ENCODE measurements around the gene ZSCAN20.
"Not testable (repeated sequence)": the region's sequence is repeated elsewhere in the genome, so short reads cannot be mapped to it uniquely, and the experiment has no call there.

Gene ZSCAN20

GRCh38 chr1:33494929-33495328 is 22.5 kb downstream of the ZSCAN20 start:
- DNase-seq: no peak

DNA sequence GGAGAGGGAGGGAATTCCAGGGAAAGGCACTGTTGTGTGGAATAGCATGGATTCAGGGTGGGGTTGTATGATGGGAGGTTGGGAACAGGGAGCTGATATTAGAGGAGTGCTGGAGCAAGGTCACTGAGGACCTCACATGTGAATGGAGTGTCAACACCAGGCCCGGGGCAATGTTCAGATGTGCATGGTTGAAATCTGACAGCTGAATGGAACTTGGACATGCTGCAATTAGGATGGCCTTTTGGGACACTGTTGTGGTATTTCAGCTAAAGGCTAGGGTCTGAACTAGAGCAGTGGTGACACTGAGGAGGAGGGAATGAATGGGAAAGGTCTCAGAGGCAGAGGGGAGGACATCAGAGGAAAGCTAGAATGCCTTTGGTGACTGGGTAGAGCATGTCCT is 25.0 kb downstream of the ZSCAN20 start:
- no peak for DNase-seq

DNA sequence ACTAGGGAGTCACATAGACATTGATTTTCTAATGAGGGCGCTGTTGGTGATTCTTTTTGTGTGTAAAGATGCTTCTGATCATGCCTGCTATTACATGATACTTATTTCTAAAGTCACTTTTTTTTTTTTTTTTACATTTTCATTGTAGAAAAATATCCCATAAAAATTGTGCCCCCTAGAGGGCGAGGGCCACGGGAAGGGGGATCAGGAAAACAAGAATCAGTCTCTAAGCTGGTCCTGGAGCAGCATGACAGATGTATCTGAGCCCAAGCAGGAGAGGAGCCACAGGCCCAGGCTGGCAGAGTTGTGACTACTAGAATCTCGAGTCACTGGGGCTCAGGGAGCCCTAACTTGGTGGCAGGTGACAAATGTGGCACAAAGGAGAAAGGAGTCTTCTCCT is 28.1 kb downstream of the ZSCAN20 start:
- DNase-seq: no peak

- DNase-seq: no peak
Observed at GRCh38 chr1:33501309-33501708, 28.9 kb downstream of the ZSCAN20 start.

- DNase-seq: no peak
Observed at GRCh38 chr1:33501774-33502173, 29.3 kb downstream of the ZSCAN20 start.

DNA sequence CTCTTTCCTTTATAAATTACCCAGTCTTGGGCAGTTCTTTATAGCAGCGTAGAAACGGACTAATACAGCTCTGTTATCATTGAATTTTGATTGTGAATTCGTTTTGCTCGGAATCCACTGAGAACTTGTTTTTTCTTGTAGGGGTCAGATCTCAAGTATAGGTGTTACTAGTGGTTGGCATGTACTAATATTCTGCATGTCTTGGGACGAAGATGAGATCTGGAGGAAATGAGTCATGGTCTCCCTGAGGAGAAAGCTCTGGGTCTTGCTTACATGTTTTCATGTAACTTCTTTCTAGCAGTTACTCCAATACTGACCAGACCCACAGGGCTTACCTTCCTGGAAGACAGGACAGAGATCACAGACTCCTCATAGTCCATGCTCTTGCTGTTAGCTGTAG is 30.3 kb downstream of the ZSCAN20 start:
- DNase-seq: no peak

- no peak for DNase-seq
Observed at GRCh38 chr1:33503506-33503905, 31.1 kb downstream of the ZSCAN20 start.

DNA sequence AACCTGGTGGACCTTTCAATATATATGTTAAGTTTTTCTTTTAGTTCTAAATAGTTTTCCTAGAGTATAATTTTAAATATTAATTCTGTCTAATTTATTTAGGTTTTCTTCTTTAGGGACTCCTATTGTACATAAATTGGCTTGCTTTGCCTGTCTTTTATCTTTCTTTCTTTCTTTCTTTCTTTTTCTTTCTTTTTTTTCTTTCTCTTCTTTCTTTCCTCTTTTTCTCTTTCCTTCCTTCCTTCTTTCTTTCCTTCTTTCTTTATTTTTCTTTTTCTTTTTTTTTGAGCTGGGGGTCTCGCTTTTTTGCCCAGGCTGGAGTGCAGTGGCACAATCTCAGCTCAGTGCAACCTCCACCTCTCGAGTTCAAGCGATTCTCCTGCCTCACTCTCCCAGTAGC is 35.2 kb downstream of the ZSCAN20 start:
- no peak for DNase-seq

GRCh38 chr1:33508151-33508550 is 35.7 kb downstream of the ZSCAN20 start:
- no peak for DNase-seq

GRCh38 chr1:33509276-33509675 is 36.8 kb downstream of the ZSCAN20 start:
- DNase-seq: not testable (repeated sequence)

DNA sequence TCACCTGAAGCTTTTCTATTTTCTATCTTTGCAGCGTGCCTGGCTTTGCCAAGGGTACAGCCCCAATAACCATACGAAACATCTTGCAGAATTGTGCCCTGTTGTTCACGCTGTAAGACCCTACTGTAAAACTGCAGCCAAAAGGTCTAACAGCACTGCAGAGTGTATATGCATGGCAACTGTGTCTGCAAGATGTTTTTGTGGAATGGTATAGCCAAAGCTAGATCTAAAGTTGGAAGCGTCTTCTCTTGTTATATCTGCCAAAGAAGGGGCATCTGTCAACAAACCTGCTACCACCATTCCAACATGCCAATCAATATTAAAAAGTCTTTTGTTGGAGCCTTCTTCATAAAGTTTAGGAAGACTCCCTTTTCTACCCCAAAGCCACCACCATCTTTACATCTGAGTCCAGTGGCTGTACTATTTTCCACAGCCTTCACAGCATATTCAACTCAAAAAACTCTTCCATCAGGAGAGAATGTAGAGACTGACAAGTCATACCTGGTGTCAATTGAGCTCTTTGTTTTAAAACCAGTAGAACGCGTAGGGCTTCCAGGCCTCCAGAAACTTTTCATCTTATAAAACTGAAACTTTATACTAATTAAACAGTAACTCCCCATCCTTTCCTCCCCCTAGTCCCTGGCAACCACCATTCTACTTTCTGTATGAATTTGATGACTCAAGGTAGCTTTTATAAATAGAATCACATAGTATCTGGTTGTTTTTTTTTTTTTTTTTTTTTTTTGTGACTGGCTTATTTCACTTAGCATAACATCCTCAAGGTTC is 40.0 kb downstream of the ZSCAN20 start:
- DNase-seq: no peak

GRCh38 chr1:33515112-33515511 is 42.7 kb downstream of the ZSCAN20 start:
- DNase-seq: no peak

DNA sequence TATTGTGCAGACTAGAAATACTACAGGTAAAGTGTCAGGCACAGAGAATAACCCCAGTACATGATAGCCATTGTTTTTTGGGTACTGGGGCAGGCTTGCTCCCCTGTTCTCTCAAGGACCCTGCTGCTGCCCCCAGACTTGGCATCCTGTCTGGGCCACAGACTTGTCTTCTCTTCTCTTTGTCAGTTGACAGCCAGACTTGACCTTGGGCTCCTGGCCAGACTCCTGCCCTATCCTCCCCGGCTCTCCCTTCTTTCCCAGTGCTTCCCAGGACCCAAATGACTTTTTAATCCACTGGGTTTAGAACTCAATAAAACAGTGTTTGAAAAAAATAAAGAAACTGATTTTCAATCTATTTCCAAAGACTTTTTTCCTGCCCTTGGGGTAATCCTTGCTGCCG is 43.2 kb downstream of the ZSCAN20 start:
- DNase-seq: no peak

- no peak for DNase-seq
Observed at GRCh38 chr1:33516428-33516827, 44.0 kb downstream of the ZSCAN20 start.

- DNase-seq: no peak
Observed at GRCh38 chr1:33516891-33517567, 44.6 kb downstream of the ZSCAN20 start.

DNA sequence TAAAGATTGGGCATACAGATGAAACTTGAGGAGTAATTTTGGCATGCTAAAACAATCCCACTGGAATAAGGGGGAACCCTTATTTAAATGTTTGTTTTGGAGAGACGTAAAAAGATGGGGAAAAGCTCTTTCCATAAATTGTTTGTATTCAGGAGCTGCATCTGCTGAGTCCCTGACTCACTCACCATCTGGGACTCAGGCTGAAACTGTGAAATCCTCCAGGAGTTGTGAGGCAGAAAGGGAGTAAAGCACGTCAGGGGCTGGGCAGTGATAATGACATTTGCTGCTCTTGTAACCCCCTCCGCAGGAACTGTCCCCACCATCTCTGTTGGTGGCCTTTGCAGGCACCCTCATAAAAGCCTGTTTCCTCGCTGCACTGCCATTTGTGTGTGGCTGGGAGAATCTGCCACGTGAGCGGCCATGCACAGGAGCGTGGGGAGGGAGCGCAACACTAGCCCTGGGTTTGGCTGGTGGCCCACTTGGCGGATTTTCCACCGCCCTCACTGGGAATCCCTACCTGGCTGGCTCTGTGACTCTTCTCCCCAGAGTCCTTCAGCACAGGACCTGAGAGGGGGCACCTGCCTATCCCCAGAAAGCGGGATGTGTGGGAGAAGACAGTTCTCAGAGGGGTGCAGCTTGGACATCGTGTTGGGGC is 45.3 kb downstream of the ZSCAN20 start:
- no peak for DNase-seq

GRCh38 chr1:33519240-33519884 is 46.9 kb downstream of the ZSCAN20 start:
- DNase-seq: no peak

GRCh38 chr1:33524586-33524985 is 52.1 kb downstream of the ZSCAN20 start:
- DNase-seq: no peak

GRCh38 chr1:33527934-33528333 is 55.5 kb downstream of the ZSCAN20 start:
- no peak for DNase-seq

- DNase-seq: no peak
Observed at GRCh38 chr1:33529957-33530356, 57.5 kb downstream of the ZSCAN20 start.

- DNase-seq: no peak
Observed at GRCh38 chr1:33532250-33532649, 59.8 kb downstream of the ZSCAN20 start.

DNA sequence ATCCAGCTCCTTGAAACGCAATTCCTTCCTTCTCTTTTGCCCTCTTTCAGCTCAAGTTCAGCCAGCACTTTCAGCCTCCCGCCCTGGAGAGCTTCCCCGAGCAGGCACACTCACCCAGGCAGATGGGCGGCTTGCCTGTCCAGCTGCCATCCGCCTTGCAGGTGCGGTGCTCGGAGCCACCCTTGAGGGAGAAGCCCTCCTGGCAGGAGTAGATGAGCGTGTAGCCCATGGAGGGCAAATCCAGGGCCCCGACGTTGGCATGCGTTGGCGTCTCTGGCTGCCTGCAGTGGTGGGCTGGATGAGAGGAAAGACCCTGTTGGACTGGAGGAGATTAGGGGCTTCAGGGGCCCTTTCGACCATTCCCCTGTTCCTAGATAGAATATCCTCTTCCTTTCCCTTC is 60.5 kb downstream of the ZSCAN20 start:
- no peak for DNase-seq

DNA sequence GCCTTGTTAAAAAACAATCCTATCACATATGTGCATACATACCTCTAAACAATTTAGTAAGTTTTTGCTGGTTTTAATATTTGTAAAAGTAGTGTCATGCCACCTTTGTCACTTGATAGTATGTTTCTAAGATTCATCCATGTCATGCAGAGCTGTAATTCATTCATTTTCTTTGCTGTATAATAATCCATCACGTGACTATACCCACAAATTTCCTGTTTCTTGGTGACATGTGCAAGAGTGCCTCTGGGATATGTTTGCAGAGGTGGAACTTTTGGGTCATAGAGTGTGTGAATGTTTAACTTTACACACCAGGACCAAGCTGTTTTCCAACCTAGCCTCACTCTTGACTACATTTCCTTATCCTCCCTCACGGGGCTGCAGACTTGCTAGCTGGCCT is 62.9 kb downstream of the ZSCAN20 start:
- DNase-seq: no peak

DNA sequence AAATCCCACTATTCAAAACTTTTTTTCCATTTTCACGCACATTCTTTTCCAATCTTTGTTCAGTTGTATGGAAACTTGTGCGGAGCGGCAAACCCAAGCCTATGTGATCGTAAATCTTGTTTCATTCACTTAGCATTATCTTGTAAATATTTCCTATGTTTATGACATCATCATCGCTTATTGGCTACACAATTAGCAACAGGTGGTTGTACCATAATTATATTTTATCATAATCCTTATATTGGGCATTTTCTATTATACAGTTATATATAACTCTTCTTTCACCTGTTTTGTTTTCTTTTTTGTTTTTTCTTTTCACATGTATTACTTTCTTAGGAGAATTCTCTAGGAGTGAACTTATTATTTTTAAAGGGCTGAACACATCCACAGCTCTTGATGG is 65.4 kb downstream of the ZSCAN20 start:
- DNase-seq: no peak

Data from stimulated activated CD4-positive, alpha-beta T cell treated with anti-CD3 and anti-CD28 coated beads, Interleukin-4, amount 100 ng/mL, for 1 hour (primary cell).